ENCODE measurements around the gene BCL7A.

DNA sequence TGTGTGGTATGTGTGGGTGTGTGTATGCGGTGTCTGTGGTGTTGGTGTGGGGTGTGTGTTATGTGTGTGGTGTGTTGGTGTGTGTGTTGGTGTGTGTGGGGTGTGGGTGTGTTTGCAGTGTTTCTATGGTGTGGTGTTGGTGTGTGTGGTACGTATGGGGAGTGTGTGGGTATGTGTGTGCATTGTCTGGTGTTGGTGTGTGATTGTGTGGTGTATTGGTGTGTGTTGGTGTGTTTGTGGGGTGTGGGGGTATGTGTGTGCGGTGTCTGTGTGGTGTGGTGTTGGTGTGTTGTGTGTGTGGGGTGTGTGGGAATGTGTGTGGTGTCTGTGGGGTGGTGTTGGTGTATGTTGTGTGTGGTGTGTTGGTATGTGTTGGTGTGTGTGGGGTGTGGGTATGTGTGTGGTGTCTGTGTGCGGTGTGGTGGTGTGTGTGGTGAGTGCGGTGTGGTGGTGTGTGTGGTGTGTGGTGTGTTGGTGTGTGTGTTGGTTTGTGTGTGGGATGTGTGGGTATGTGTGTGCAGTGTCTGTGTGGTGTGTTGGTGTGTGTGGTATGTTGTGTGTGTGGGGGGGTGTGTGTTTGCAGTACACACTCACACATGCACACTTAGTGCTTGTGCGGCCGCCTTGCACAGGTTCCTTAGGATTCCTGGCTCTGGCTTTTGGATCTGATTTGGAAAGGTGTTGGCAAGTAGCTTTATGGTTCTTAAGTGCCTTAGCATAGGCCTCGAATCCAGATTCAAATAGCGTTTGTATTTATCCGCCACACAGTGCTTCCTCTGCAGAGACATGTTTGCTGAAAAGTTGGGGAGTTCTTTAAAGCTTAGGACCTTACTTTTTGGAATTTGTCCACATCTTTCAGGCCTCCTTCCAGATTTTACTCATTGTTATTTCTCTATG is 73.3 kb downstream of the BCL7A start:
- TF ChIP-seq PRDM10 (IDR thresholded peaks at IDR 0.05; ENCODE audit: partially characterized antibody) = no peak
- TF ChIP-seq NCOR1 (IDR thresholded peaks at IDR 0.05) = no peak
- no peak for TF ChIP-seq CTCF (IDR thresholded peaks at IDR 0.05 in 2 of 3, conservative IDR thresholded peaks at IDR 0.05 in 1 of 3; ENCODE audit: insufficient read depth in 2 of 3, low read depth in 1 of 3, low read length in 3 of 3)
- no peak for TF ChIP-seq ATF6 (CRISPR knock-in tag; IDR thresholded peaks at IDR 0.05)
- no peak for TF ChIP-seq ZNF121 (CRISPR knock-in tag; conservative IDR thresholded peaks at IDR 0.05)
- TF ChIP-seq CHD2 (IDR thresholded peaks at IDR 0.05; ENCODE audit: low read depth, low read length) = no peak
- no peak for TF ChIP-seq MAZ (CRISPR knock-in tag; conservative IDR thresholded peaks at IDR 0.05 in 1 of 2, IDR thresholded peaks at IDR 0.05 in 1 of 2)
- no peak for TF ChIP-seq REST (IDR thresholded peaks at IDR 0.05; ENCODE audit: borderline replicate concordance)
- no peak for TF ChIP-seq REST (CRISPR knock-in tag; IDR thresholded peaks at IDR 0.05; ENCODE audit: low read depth)
- no peak for TF ChIP-seq ZNF384 (IDR thresholded peaks at IDR 0.05; ENCODE audit: low read depth, low read length)
- no peak for TF ChIP-seq CREBBP (IDR thresholded peaks at IDR 0.05; ENCODE audit: low read depth, low read length)
- no peak for TF ChIP-seq JUND (IDR thresholded peaks at IDR 0.05; ENCODE audit: borderline replicate concordance, low read depth, low read length)
- no peak; the same call in 2 of the 3 replicates for TF ChIP-seq JUND (tag; IDR thresholded peaks at IDR 0.05; ENCODE audit: borderline replicate concordance, low read depth, low read length)
